Bronchial epithelial cell (primary cell): ENCODE results near the gene MRPL3. TPM values are rescaled to one million over a fixed set of nuclear protein-coding genes. Genes with fewer than 3 reads are reported as not detected.

ENCODE experiments used
- DNase-seq: peaks from one replicate; pipeline ENCODE4 v3.0.0-alpha.2; 2010; ENCODE audit warnings: low read depth
- FAIRE-seq: peaks from 2 replicates; lab custom pipeline; 2011; peaks lifted over from hg19 to GRCh38; lab: Jason Lieb, UNC
- H3K27me3 ChIP-seq: 2 replicates; pipeline ENCODE4 v1.5.1; 2011; ENCODE audit warnings: low read length; ENCODE audit not compliant: control insufficient read depth, insufficient read depth
- H3K36me3 ChIP-seq: 2 replicates; pipeline ENCODE4 v1.5.1; 2011; ENCODE audit warnings: low read length; ENCODE audit not compliant: control insufficient read depth, insufficient read depth
- H3K4me3 ChIP-seq: 2 replicates; pipeline ENCODE4 v1.5.1; 2011; ENCODE audit warnings: mild to moderate bottlenecking, low read depth, low read length, control low read depth
- total RNA-seq: library from RNA; depleted of rRNA; stranded (reverse); fragments of >200 nt; gene quantifications from 2 replicates; pipeline ENCODE4 v1.2.1, GENCODE V29; 2014
- TF ChIP-seq, protein P1 (sequence below): IDR thresholded peaks from 2 replicates; pipeline ENCODE4 v1.5.1; 2011; ENCODE audit warnings: mild to moderate bottlenecking, moderate library complexity, low read length, control low read depth, inconsistent platforms; ENCODE audit not compliant: insufficient read depth, severe bottlenecking

Gene MRPL3
- total RNA-seq, 1 donor from 2014 or later = 119 TPM

GRCh38 chr3:131480116-131480515 is 22.7 kb downstream of the MRPL3 start:
- H3K36me3 ChIP-seq = peaks cover 2% of the 10 kb centered on the region
- DNase-seq (no peak), FAIRE-seq (no peak)
- no peak overlapping the region for H3K4me3 ChIP-seq
- H3K27me3 ChIP-seq = no peaks in the 10 kb centered on the region
- TF ChIP-seq, protein P1, sequence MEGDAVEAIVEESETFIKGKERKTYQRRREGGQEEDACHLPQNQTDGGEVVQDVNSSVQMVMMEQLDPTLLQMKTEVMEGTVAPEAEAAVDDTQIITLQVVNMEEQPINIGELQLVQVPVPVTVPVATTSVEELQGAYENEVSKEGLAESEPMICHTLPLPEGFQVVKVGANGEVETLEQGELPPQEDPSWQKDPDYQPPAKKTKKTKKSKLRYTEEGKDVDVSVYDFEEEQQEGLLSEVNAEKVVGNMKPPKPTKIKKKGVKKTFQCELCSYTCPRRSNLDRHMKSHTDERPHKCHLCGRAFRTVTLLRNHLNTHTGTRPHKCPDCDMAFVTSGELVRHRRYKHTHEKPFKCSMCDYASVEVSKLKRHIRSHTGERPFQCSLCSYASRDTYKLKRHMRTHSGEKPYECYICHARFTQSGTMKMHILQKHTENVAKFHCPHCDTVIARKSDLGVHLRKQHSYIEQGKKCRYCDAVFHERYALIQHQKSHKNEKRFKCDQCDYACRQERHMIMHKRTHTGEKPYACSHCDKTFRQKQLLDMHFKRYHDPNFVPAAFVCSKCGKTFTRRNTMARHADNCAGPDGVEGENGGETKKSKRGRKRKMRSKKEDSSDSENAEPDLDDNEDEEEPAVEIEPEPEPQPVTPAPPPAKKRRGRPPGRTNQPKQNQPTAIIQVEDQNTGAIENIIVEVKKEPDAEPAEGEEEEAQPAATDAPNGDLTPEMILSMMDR = no peak

GRCh38 chr3:131477813-131478212 is 25.0 kb downstream of the MRPL3 start:
- Histone ChIP-seq H3K27me3 (no peaks in the 10 kb centered on the region), H3K36me3 (peaks cover 2% of the 10 kb centered on the region), H3K4me3 (no peak overlapping the region)
- DNase-seq = no peak
- FAIRE-seq = no peak
- TF ChIP-seq, protein P1 = no peak

- TF ChIP-seq, protein P1 = no peak
- DNase-seq = no peak
- FAIRE-seq = no peak
- no peak overlapping the region for H3K4me3 ChIP-seq
- H3K27me3 ChIP-seq = no peaks in the 10 kb centered on the region
- peaks cover 3% of the 10 kb centered on the region for H3K36me3 ChIP-seq
These were observed 28.7 kb downstream of the MRPL3 start for GRCh38 chr3:131474115-131474514.

DNA sequence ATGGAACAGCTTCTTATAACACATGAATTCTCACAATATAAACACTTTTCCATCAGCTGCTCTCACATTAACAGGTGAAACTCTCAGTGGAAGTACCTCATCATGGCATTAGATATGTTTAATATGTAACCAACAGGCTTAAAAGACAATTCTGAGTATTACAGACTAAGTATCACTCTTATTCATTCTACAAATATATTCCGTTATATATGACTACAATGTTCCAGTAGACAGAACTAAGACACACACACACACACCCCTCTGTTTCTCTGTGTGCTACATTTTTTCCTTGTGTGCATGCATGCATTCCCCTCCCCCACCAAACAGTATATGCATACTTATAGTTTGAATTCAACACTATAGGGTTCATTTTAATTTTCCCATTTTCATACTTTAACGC is 32.4 kb downstream of the MRPL3 start:
- Histone ChIP-seq H3K36me3 (peaks cover 3% of the 10 kb centered on the region), H3K27me3 (no peaks in the 10 kb centered on the region), H3K4me3 (no peak overlapping the region)
- DNase-seq (no peak), FAIRE-seq (no peak)
- TF ChIP-seq, protein P1 = no peak

- Histone ChIP-seq H3K36me3 (no peaks in the 10 kb centered on the region), H3K27me3 (no peaks in the 10 kb centered on the region), H3K4me3 (no peak overlapping the region)
- FAIRE-seq = peak; percentile 52
- DNase-seq = no peak
- TF ChIP-seq, protein P1 = no peak
These were observed 44.1 kb downstream of the MRPL3 start for GRCh38 chr3:131458653-131459052.

- TF ChIP-seq, protein P1 = no peak
- DNase-seq (no peak), FAIRE-seq (no peak)
These were observed 45.6 kb downstream of the MRPL3 start for GRCh38 chr3:131457220-131457619.

More at GRCh38 chr3:131457220-131457619, 45.6 kb downstream of the MRPL3 start:
- no peaks in the 10 kb centered on the region for H3K27me3 ChIP-seq
- no peak overlapping the region for H3K4me3 ChIP-seq
- no peaks in the 10 kb centered on the region for H3K36me3 ChIP-seq
